Stimulated activated CD4-positive, alpha-beta T cell treated with anti-CD3 and anti-CD28 coated beads, Interleukin-4, amount 100 ng/mL, for 24 hours (primary cell): Measurements from ENCODE around the gene FOXN3.
"Not testable (repeated sequence)": the region's sequence is repeated elsewhere in the genome, so short reads cannot be mapped to it uniquely, and the experiment has no call there.

Experiments
- DNase-seq: peaks from one replicate; pipeline ENCODE4 v3.0.0-alpha.2; 2020

FOXN3 gene

GRCh38 chr14:89270439-89271227 lies 146.4 kb downstream of the FOXN3 start:
- no peak for DNase-seq

DNA sequence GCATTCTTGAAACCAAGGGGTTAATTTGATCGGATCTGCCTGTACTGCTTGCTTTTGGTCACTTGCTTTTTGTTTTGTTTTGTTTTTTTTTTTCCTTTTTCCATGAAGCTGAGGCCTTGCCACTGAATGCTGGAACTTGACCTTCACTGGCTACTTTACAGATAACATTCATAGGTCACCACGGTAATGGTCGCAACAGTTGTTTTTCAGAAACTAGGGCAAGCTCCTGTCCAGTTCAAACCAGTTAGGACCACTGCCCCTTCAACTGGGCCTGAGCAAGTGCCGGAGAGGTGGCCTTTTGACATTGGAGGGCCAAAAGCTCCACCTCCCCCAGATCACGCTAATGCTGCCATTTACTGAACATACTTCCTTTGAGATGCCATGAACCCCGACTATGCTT lies 147.6 kb downstream of the FOXN3 start:
- DNase-seq = no peak

GRCh38 chr14:89268514-89268913 lies 148.5 kb downstream of the FOXN3 start:
- DNase-seq = no peak

DNA sequence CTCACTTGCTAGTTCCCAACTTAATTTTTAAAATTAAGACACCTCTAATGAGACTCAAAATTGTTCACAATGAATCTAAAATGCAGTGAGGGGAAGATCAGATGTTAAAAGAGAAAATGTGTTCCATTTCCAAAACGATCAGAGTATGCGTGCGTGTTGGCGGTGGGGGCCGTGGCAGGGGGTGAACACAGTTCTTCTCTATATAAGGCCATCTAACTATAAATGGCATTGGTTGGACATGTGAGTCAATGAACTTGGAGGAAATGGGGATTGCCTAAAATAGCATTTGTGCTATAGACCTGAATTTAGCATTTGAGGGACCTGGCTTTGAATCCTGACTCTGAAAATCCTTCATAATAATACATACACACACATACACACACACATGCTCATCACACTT lies 149.4 kb downstream of the FOXN3 start:
- no peak for DNase-seq

GRCh38 chr14:89267163-89267562 lies 149.9 kb downstream of the FOXN3 start:
- DNase-seq = no peak

DNA sequence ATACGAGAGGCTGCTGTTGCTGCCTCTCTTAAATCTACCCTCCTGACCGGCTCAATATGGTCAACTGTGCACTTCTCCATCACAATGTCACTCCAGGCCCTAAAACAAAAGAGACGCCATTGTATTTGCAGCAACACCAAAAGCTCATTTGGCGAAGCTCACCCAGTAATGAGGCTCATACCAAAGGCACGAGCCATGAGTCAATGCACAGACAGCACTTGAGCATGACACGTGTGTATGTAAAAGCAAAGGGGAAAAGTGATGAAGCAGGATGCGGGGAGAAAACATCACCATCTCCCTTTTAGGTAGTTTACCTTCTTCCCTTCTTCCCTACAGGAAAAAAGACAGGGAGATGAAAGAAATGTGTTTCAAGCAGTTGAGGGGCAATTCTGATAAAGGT lies 150.3 kb downstream of the FOXN3 start:
- DNase-seq = no peak

DNA sequence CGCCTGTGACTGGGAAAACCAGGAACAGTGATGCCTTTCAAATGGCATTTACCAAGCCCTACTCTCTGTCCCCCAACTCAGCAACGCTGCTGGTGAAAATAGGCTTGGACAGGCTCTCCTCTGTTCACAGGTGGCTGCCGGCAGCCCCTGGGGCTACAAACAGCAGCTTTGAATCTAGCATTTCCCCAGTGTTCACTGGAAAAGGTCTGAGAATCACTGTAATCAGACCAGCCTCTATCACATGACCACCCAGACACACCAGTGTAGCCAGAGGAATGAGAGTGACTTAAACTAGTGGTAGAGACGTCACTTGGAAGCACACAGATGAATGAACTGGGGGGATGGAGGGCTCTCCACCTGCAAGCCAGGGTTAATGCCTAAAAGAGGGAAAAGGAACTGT lies 151.8 kb downstream of the FOXN3 start:
- no peak for DNase-seq

DNA sequence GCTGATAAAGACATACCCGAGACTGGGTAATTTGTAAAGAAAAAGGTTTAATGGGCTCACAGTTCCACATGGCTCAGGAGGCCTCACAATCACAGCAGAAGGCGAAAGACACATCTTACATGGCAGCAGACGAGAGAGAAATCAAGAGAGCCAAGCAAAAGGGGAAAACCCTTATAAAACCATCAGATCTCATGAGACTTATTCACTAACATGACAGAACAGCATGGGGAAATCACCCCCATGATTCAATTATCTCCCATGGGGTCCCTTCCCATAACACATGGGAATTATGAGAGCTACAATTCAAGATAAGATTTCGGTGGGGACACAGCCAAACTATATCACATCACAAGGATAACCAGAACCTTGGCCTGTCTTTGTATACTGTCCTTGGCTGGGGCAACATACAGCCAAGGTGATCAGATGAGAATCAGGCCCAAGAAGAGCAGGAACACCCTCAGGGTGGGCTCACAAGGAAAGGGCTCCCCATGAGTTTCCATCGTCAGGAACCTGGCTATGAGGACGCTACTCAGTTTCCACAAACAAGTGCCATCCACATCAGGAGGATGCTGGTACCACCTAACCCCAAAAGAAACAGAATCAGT lies 152.7 kb downstream of the FOXN3 start:
- no peak for DNase-seq

GRCh38 chr14:89262041-89262440 lies 155.0 kb downstream of the FOXN3 start:
- DNase-seq = no peak

DNA sequence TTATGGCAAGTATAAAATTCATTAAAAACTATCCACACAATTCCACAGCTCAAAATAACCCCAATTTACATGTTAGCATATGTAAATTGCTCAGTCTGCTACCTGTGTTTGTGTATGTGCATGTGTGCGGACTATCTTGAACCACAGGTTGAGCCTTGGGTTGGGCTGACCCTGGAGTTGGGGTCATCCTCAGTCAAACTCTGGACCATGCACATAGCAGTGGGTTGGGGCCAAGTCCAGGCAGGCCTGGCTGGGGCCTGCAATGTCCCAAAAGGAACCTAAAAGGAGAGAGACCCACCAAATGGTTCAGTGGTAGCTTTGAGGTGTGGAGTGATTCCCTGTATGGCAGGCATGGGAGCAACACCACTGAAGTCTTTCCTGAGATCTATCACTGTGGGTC lies 156.1 kb downstream of the FOXN3 start:
- DNase-seq = no peak

- no peak for DNase-seq
These were observed 157.0 kb downstream of the FOXN3 start for GRCh38 chr14:89259951-89260609.

DNA sequence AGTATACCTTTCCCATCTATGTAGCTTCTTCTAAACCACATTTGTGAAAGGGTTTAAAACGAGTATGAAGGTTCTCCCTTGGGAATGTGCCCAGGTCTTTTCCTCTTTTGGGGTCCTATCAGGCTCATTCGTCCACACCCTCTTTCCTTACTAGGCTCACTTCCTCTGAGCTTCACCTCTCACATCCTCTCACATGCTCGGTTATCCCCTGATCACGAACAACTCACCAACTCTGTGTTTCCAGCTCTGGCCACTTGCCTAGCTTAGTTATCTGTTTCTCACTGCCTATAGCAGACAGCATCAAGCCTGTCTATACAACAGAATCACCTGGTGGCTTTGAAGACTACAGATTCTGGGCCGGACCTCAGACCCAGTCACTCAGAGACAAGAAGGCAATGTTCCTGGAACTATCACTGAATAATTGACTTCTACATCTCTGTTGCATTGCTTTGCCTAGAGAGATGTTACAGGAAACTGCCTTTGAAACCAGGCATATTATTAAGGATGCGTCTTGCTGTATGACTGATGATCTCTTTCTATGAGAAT lies 158.2 kb downstream of the FOXN3 start:
- no peak for DNase-seq

DNA sequence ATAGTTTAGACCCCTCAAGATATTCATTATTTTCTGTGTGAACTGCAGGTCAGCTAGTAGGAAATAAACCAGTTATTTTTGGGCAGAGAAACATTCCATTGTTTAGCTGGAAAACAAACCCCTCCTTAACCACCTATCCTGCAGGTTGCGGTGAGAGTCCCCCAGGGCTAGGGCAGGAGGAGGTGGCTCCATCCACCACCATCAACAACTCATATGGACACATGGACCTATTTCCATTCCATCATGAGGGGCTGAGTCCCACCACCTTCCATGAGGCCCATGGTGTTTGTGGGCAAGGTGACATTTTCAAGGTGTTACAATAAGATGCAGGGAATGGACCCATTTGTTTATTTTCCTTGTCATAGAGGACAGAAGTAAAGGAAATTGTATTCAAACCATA lies 160.1 kb downstream of the FOXN3 start:
- no peak for DNase-seq

DNA sequence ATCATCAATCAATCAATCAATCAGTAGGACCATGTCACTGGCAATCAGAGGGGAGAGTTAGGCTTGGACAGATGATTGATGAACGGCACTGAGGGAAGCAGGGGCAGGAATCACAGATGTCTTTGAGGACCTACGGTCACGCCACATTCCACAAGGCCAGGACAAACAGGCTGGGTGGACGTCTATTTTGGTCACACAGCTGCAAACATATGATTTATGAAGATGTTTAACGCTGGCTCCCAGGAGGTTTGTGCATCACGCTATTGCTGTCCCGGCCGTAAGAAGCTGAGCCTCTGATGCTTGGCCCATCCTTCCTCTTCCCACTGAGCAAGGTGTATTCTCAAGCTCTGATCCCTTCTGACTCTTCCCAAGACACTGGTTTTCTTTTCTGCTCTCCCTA lies 160.8 kb downstream of the FOXN3 start:
- no peak for DNase-seq

DNA sequence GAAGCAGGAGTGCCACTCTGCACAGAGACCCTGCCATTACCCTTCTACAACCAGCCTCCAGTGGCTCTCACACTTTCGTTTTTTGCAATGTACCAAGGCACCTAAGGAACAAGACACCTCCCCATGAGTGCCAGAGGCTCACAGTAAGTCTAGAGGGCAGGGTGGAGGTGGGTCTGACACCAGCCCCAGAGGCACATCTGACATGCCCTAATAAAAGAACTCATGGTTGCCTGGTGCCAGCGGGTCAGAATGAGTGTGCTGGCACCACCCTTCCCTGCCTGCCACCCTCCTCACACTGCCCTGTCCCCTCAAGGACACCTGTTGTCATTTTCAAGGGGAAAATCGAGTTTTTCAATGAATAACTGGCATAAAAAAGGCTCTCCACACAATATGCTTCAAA lies 161.2 kb downstream of the FOXN3 start:
- DNase-seq = no peak

DNA sequence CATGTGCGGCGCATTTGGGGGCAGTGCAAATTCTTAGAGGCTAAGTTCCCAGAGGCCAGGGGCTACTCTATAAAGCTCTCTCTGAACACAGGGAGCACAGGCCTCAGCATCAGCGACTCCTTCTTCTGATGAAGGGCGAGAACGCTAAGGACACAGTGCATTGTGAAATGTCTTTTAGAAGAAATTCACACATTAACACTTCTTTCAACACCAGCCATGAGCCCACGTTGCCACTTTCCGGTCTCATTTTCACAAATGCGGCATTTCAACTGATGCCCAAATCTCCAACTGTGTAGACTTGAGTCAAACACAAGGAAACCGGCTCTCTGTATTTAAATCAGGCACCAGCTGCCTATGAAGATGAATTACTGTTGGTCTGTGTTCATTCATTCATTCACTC lies 162.0 kb downstream of the FOXN3 start:
- no peak for DNase-seq

GRCh38 chr14:89254166-89254909 lies 162.7 kb downstream of the FOXN3 start:
- no peak for DNase-seq

DNA sequence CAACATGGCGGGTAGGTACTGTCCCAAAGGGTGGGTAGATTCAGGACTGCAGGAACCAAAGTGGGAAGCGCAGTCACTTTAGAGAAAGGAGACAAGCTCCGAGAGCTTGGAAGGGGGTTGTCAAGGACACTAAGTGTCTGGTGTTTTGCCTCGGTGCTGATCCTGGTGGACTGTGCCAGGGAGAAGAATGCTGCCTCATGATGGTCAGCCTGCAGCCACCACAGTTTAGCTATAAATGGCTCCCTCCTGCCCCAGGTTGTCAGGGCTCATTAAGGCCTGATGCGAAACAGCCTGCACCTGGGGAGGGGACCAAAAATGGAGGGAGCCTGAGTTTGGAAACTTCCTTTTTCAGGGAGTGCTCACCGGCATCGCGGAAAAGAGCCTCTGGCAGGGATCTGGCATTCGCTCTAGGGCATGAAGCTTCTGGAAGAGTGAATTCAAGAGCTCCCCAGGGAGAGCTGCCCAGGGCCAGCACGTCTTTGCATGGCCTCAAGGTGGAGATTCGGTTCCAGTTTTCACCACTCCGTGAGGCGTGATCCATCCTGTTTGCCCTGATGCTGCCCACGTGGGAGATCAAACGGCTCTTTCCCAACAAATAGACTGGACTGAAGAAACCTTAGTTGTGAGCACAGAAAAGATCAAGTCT lies 164.0 kb downstream of the FOXN3 start:
- no peak for DNase-seq

DNA sequence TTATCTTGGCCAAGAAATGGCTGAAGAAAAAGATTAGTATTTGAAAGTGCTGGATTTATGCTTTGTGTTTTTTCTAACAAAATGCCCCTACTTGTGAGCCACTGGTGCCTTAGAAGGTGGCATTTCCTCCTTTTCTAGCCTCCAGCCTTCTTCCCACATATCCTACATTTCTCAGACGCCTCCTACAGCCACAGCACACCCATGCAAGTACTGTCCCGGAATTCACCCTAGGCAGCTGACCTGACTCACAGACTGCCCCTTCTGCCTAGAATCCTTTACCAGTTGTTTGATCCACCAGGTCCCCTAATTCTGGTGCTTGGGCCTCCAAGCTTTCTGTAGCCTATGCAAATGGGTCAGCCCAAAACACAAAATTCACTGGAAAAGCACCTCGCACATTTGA lies 166.0 kb downstream of the FOXN3 start:
- no peak for DNase-seq

DNA sequence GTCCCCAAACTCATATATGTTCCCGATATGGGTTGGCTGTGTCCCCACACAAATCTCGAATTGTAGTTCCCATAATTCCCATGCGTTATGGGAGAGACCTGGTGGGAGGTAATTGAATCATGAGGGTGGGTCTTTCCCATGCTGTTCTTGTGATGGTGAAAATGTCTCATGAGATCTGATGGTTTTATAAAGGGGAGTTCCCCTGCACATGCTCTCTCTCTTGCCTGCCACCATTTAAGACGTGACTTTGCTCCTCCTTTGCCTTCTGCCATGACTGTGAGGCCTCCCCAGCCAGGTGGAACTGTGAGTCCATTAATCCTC lies 166.4 kb downstream of the FOXN3 start:
- not testable (repeated sequence) for DNase-seq

DNA sequence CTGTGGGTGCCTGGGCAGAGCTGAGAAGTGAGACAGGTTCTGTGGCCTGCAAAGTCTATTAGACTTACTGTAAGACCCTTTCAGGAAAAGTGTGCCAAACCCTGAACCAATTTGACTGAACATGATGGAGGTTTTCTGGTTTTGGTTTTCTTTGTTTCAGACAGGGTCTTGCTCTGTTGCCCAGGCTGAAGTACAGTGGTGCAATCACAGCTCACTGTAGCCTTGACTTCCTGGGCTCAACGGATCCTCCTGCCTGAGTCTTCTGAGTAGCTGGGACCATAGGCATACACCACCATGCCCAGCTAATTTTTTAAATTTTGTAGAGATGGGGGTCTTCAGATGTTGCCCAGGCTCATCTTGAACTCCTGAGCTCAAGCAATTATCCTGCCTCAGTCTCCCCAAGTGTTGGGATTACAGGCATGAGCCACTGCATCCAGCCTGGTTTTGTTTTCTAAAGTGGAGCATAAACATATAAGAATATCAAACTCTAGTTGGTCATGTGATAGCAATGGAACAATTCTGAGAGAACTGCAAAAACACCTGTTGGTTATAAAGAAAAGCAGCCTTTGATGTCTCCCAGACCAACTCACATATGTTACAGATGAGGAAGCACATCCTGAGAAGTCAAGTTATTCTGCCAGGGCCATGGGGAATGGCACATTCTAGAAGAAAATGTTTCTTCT lies 166.9 kb downstream of the FOXN3 start:
- DNase-seq = no peak

DNA sequence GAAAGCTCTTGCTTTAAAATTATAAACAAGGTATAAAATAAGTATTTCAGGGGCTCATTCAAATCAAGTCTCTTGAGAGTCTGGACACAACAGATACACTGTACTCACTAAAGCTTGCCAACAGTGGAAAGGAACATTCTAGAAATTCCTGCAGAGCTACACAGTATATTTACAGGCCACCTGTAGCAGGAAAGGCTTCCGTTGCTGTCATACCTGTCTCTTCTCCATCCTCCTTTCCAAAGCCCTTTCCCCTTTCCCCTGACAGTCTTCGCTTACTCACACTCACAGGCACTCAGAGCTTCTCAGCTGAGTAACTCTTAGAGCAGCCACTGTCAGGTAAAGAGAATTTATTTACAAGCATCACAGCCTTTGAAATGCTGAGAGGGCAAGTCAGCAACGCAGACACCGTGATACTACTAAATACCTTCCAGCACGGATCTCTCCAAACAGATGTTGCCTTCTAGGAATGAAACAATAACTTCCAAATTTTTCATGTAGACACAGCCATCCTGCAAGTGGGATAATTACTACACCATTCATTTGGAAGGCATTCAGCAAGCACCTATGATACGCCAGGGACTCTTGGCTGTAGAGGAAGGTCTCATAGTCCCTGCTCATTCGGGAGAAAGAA lies 167.9 kb downstream of the FOXN3 start:
- no peak for DNase-seq
